DND-41 (cell line): Measurements from ENCODE around the gene KRT71.

ENCODE experiments used
- ATAC-seq: fragments of 200-7000 bp; cut with Tn5 transposase; 3 replicates; pipeline ENCODE4 v1.9.1; 2021; ENCODE audit warnings: low read depth; ENCODE audit not compliant: insufficient read depth
- DNase-seq: peaks from one replicate; pipeline ENCODE4 v3.0.0-alpha.2; 2020
- H2AFZ ChIP-seq: 2 replicates; pipeline ENCODE4 v1.6.0; 2012; ENCODE audit warnings: low read depth, low read length
- H3K27ac ChIP-seq: 2 replicates; pipeline ENCODE4 v1.5.1; 2012; ENCODE audit warnings: low read length, inconsistent platforms
- H3K27me3 ChIP-seq: fragments of 200-600 bp; sonication (generic); 2 replicates; pipeline ENCODE4 v1.6.0; 2012; ENCODE audit warnings: low read length, mild to moderate bottlenecking, inconsistent platforms; ENCODE audit not compliant: insufficient read depth, poor library complexity
- H3K36me3 ChIP-seq: 2 replicates; pipeline ENCODE4 v1.5.1; 2012; ENCODE audit warnings: low read length, inconsistent platforms; ENCODE audit not compliant: insufficient read depth
- H3K4me1 ChIP-seq: 2 replicates; pipeline ENCODE4 v1.5.1; 2012; ENCODE audit warnings: mild to moderate bottlenecking, low read length; ENCODE audit not compliant: insufficient read depth
- H3K4me2 ChIP-seq: 2 replicates; pipeline ENCODE4 v1.6.0; 2012; ENCODE audit warnings: mild to moderate bottlenecking, moderate library complexity, low read length, inconsistent platforms; ENCODE audit not compliant: insufficient read depth
- H3K4me3 ChIP-seq, 2 experiments: fragments of 200-600 bp in 1 of 2; shearing (Covaris generic) in 1 of 2; 2 replicates each; pipeline ENCODE4 v1.5.1; 2012 to 2016; ENCODE audit warnings: inconsistent platforms in 2 of 2, low read length in 2 of 2, mild to moderate bottlenecking in 2 of 2, low read depth in 1 of 2, moderate library complexity in 1 of 2
- H3K79me2 ChIP-seq: 2 replicates; pipeline ENCODE4 v1.6.0; 2012; ENCODE audit warnings: low read length, inconsistent platforms; ENCODE audit not compliant: insufficient read depth
- H3K9ac ChIP-seq: 2 replicates; pipeline ENCODE4 v1.6.0; 2012; ENCODE audit warnings: low read depth, mild to moderate bottlenecking, inconsistent platforms, low read length, moderate library complexity
- H3K9me3 ChIP-seq: 2 replicates; pipeline ENCODE4 v1.5.1; 2012; ENCODE audit warnings: low read length, moderate library complexity, mild to moderate bottlenecking, inconsistent platforms; ENCODE audit not compliant: insufficient read depth, severe bottlenecking
- H4K20me1 ChIP-seq: 2 replicates; pipeline ENCODE4 v1.6.0; 2012; ENCODE audit warnings: low read length; ENCODE audit not compliant: insufficient read depth
- EZH2 ChIP-seq: IDR thresholded peaks from 3 replicates; pipeline ENCODE4 v1.6.1; 2012; ENCODE audit warnings: borderline replicate concordance, low read depth, mild to moderate bottlenecking, moderate library complexity, low read length, inconsistent platforms; ENCODE audit not compliant: severe bottlenecking
- TF ChIP-seq, protein P1 (sequence below): IDR thresholded peaks from 2 replicates; pipeline ENCODE4 v1.5.1; 2012; ENCODE audit warnings: borderline replicate concordance, low read length, moderate library complexity, mild to moderate bottlenecking; ENCODE audit not compliant: poor library complexity, severe bottlenecking; ENCODE audit errors: extremely low read depth

Gene KRT71

GRCh38 chr12:52552681-52553195 lies at the start of gene KRT71:
Gene KRT71, minus strand, starts transcription at chr12:52553145. Its CDS starts 68 bp downstream, at chr12:52553077.
- H3K4me1 ChIP-seq, result no peaks in the 10 kb centered on the region
- no peak within 1 kb of the TSS for H3K4me3 ChIP-seq
- H4K20me1 ChIP-seq, result peaks cover 3% of the 10 kb centered on the region; the same call in 1 of the 2 replicates
- no peaks in the 10 kb centered on the region for H3K36me3 ChIP-seq
- H2AFZ ChIP-seq, result no peak within 1 kb of the TSS
- H3K9ac ChIP-seq, result no peak within 1 kb of the TSS
- H3K79me2 ChIP-seq, result no peaks in the 10 kb centered on the region
- ATAC-seq (no peak), DNase-seq (no peak)
- TF ChIP-seq EZH2, result no peak
- TF ChIP-seq, protein P1, sequence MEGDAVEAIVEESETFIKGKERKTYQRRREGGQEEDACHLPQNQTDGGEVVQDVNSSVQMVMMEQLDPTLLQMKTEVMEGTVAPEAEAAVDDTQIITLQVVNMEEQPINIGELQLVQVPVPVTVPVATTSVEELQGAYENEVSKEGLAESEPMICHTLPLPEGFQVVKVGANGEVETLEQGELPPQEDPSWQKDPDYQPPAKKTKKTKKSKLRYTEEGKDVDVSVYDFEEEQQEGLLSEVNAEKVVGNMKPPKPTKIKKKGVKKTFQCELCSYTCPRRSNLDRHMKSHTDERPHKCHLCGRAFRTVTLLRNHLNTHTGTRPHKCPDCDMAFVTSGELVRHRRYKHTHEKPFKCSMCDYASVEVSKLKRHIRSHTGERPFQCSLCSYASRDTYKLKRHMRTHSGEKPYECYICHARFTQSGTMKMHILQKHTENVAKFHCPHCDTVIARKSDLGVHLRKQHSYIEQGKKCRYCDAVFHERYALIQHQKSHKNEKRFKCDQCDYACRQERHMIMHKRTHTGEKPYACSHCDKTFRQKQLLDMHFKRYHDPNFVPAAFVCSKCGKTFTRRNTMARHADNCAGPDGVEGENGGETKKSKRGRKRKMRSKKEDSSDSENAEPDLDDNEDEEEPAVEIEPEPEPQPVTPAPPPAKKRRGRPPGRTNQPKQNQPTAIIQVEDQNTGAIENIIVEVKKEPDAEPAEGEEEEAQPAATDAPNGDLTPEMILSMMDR, result no peak
- peaks cover 7% of the 10 kb centered on the region for H3K27me3 ChIP-seq
- H3K9me3 ChIP-seq, result no peaks in the 10 kb centered on the region
- H3K27ac ChIP-seq, result no peak within 1 kb of the TSS
- H3K4me2 ChIP-seq, result no peak within 1 kb of the TSS

DNA sequence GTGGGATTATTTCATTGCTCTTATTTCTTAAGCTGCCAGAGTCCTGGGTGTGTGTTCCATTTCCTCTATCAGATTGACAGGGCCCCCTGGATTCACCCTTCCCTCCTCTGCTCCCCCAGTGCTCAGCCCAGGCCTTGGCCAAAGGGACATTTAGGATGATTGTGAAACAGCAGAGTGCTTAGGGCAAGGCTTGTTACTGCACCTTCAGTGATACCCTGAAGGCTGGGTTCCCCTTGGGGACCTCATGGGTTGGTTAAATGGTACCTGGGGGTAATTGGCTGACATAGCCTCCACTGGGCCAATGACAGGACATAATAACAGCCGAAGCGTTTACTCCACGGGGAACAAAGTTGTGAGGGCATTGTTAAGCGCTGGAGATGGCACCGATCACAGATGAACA lies 49.6 kb upstream of the KRT71 start:
- Histone ChIP-seq H3K27ac (no peak overlapping the region), H4K20me1 (no peaks in the 10 kb centered on the region; the same call in 1 of the 2 replicates), H3K27me3 (peaks cover 21% of the 10 kb centered on the region), H3K79me2 (no peaks in the 10 kb centered on the region), H3K4me2 (no peak overlapping the region), H3K36me3 (no peaks in the 10 kb centered on the region), H3K4me3 (no peak overlapping the region), H2AFZ (no peak overlapping the region), H3K9me3 (no peaks in the 10 kb centered on the region), H3K9ac (no peak overlapping the region), H3K4me1 (no peaks in the 10 kb centered on the region)
- DNase-seq (no peak), ATAC-seq (no peak)
- no peak for TF ChIP-seq EZH2
- TF ChIP-seq, protein P1, result no peak

DNA sequence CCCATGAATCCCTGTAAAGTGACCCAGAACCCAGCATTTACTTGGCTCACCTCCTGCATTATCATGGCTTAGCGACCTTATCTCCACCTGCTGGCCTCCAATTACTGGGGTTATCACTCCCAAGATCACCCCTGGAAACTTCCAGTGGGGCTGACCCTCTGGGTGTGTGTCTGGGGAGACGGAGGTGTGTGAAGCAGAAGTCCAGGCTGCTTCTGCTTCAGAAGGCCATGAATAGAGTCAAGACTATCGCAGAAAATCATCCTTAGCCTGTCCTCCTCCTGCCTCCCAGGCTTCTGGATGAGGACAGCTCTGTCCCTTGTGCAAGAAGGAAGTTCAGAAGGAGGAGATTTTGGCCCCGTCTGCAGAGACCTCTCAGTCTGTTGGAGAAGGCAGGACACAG lies 48.7 kb upstream of the KRT71 start:
- Histone ChIP-seq H3K27me3 (peaks cover 21% of the 10 kb centered on the region), H3K9me3 (no peaks in the 10 kb centered on the region), H4K20me1 (no peaks in the 10 kb centered on the region; the same call in 1 of the 2 replicates), H3K27ac (no peak overlapping the region), H3K9ac (no peak overlapping the region), H3K79me2 (no peaks in the 10 kb centered on the region), H3K4me1 (no peaks in the 10 kb centered on the region), H3K4me3 (no peak overlapping the region), H2AFZ (no peak overlapping the region), H3K36me3 (no peaks in the 10 kb centered on the region), H3K4me2 (no peak overlapping the region)
- no peak for ATAC-seq
- DNase-seq, result no peak
- TF ChIP-seq, protein P1, result no peak
- no peak for TF ChIP-seq EZH2

GRCh38 chr12:52600941-52601481 lies 48.1 kb upstream of the KRT71 start, which contains the start of gene KRT72:
Gene KRT72, minus strand, starts transcription at chr12:52601463. Its CDS starts 11 bp downstream, at chr12:52601452.
- H3K79me2 ChIP-seq, result no peaks in the 10 kb centered on the region
- DNase-seq, result no peak
- H3K4me1 ChIP-seq, result no peaks in the 10 kb centered on the region
- H3K9me3 ChIP-seq, result no peaks in the 10 kb centered on the region
- H3K9ac ChIP-seq, result no peak within 1 kb of the TSS
- H3K4me2 ChIP-seq, result no peak within 1 kb of the TSS
- no peak for TF ChIP-seq EZH2
- TF ChIP-seq, protein P1, result no peak
- no peaks in the 10 kb centered on the region for H3K36me3 ChIP-seq
- H4K20me1 ChIP-seq, result no peaks in the 10 kb centered on the region; the same call in 1 of the 2 replicates
- H3K27ac ChIP-seq, result no peak within 1 kb of the TSS
- ATAC-seq, result no peak
- H3K27me3 ChIP-seq, result peaks cover 21% of the 10 kb centered on the region
- no peak within 1 kb of the TSS for H2AFZ ChIP-seq
- H3K4me3 ChIP-seq, result no peak within 1 kb of the TSS
